Brain microvascular endothelial cell (primary cell): ENCODE data around the gene SAP30BP.

Source experiments
- DNase-seq: peaks from one replicate; pipeline ENCODE4 v3.0.0-alpha.2; 2020
- H3K27ac ChIP-seq: fragments of 250-450 bp; sonication (Bioruptor Pico); 2 replicates; pipeline ENCODE4 v1.5.1; 2020; ENCODE audit warnings: mild to moderate bottlenecking, moderate library complexity
- H3K27me3 ChIP-seq: fragments of 250-450 bp; sonication (Bioruptor Pico); replicated peaks from 2 replicates; pipeline ENCODE4 v1.5.1; 2020; ENCODE audit warnings: mild to moderate bottlenecking
- H3K36me3 ChIP-seq: fragments of 250-450 bp; sonication (Bioruptor Pico); replicated peaks from 2 replicates; pipeline ENCODE4 v1.5.1; 2020; ENCODE audit warnings: mild to moderate bottlenecking
- H3K4me3 ChIP-seq: 2 replicates; pipeline ENCODE4 v1.5.1; 2011; ENCODE audit warnings: low read depth, mild to moderate bottlenecking, control low read depth, low read length, moderate library complexity
- in situ Hi-C: cut with HindIII; loops from 2 replicates; pipeline ENCODE4 v1.10.0; 2017; ENCODE audit warnings: low sequenced_read_pairs, low pct_ligation_motif_present
- TF ChIP-seq, protein P1 (sequence below): IDR thresholded peaks from 2 replicates; pipeline ENCODE4 v1.5.1; 2011; ENCODE audit warnings: low read depth, mild to moderate bottlenecking, moderate library complexity, low read length, control low read depth, inconsistent platforms; ENCODE audit errors: missing control alignments

The SAP30BP gene

DNA sequence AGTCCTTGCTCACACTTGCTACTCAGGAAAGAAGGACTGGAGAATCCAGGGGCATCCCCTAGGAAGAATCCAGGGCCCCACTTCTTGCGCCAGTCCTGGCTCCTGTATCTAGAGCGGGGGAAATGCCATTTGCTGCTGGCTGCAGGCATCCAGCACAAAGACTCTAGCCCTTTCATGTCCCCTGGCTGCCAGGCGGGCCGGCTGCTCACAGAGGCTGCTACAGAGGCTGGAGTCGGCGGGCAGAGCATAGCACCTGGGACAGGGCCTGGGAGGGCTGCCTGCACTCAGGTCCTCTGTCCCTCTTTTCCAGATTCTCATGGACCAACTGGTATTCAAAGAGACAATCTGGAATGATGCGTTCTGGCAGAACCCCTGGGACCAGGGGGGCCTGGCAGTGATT lies 20.1 kb upstream of the SAP30BP start:
- in situ Hi-C loops = no loop called here
- TF ChIP-seq, protein P1, sequence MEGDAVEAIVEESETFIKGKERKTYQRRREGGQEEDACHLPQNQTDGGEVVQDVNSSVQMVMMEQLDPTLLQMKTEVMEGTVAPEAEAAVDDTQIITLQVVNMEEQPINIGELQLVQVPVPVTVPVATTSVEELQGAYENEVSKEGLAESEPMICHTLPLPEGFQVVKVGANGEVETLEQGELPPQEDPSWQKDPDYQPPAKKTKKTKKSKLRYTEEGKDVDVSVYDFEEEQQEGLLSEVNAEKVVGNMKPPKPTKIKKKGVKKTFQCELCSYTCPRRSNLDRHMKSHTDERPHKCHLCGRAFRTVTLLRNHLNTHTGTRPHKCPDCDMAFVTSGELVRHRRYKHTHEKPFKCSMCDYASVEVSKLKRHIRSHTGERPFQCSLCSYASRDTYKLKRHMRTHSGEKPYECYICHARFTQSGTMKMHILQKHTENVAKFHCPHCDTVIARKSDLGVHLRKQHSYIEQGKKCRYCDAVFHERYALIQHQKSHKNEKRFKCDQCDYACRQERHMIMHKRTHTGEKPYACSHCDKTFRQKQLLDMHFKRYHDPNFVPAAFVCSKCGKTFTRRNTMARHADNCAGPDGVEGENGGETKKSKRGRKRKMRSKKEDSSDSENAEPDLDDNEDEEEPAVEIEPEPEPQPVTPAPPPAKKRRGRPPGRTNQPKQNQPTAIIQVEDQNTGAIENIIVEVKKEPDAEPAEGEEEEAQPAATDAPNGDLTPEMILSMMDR = no peak

DNA sequence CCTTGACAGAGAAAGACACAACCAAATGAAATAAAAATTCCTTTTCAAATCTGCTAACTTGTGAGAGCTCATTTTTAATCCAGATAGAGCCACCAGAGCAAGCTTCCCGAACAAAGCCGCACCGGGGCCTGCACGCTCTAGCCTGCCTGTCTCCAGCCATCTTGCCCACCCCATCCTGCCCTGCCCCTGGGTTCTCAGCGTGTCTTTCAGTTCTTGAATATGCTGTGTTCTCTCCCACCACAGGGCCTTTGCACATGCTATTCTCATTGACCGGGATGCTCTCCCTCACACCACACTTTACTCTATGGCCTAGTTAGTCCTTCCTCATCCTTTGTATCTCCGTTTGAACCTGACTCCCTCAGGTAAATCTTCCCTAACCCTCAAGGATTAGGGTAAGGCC lies 19.2 kb upstream of the SAP30BP start:
- in situ Hi-C loops = no loop called here
- DNase-seq = no peak
- no peak overlapping the region for H3K27ac ChIP-seq
- peaks cover 9% of the 10 kb centered on the region for H3K36me3 ChIP-seq
- no peaks in the 10 kb centered on the region for H3K27me3 ChIP-seq
- TF ChIP-seq, protein P1 = no peak
- H3K4me3 ChIP-seq = no peak overlapping the region

More for the DNA sequence above, 20.1 kb upstream of the SAP30BP start:
- no peak for DNase-seq
- peaks cover 9% of the 10 kb centered on the region for H3K36me3 ChIP-seq
- no peak overlapping the region for H3K4me3 ChIP-seq
- H3K27me3 ChIP-seq = no peaks in the 10 kb centered on the region
- H3K27ac ChIP-seq = no peak overlapping the region

DNA sequence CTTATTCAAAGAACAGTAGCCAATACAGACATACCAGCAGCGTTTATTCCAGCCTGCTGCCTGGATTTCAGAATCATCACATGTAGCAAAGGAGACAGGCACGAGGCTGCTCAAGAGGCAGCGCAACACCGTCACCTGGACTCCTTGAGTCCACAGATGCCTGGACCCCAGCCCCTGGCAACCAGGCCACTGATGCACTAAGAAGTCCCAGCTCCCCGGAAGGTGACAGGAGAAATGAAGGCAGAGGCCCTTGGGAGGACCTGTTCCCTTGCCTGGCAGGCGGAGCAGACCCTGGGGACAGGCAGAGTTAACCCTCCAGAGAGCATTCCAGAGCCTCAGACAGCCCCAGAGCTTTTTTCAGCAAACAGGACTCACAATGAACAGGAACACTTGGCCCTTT lies 17.5 kb upstream of the SAP30BP start:
- no peak overlapping the region for H3K4me3 ChIP-seq
- in situ Hi-C loops = no loop called here
- no peaks in the 10 kb centered on the region for H3K27me3 ChIP-seq
- H3K27ac ChIP-seq = no peak overlapping the region
- peaks cover 9% of the 10 kb centered on the region for H3K36me3 ChIP-seq
- no peak for DNase-seq
- TF ChIP-seq, protein P1 = no peak

DNA sequence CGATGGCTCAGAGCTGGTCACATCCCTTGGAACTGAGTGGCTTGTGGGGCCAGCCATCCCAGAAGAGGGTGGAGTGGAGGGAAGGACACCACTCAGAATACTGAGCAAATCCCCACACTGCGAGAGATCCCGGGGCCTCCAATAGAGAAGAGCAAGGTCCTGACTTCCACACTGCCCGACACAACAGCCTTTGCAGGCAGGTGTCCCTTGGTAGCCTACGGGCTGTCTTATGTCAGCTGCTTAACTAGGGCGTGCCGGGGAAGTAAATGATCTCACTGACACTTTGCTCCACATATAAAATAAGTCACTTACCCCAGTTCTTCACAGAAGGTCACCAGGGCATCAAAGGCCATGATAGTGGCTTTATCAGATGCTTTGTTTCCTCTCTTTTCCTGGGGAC lies 16.3 kb upstream of the SAP30BP start:
- TF ChIP-seq, protein P1 = no peak
- DNase-seq = no peak
- H3K4me3 ChIP-seq = no peak overlapping the region
- no peaks in the 10 kb centered on the region for H3K27me3 ChIP-seq
- peaks cover 9% of the 10 kb centered on the region for H3K36me3 ChIP-seq
- H3K27ac ChIP-seq = no peak overlapping the region
- in situ Hi-C loops = no loop called here

DNA sequence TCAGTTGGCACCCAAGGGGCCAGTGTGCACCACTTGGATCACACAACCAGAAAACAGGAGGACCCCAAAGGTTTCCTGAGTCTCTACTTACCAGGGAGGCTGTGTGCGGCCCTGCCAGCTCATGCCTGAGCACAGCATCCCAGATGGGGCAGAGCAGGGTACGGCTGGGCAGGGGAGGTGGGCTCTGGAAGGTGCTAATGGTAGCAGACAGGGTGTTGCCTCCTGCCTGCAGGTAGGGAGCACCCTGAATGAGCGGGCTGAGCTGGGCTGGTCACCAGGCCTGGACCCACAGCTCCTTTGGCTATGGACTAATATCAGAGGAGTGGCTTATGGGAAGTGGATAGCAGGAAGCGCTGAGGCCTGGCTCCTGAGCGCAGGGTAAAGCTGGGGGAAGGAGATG lies 14.8 kb upstream of the SAP30BP start:
- H3K36me3 ChIP-seq = peaks cover 9% of the 10 kb centered on the region

More for the DNA sequence above, 14.8 kb upstream of the SAP30BP start:
- in situ Hi-C loops = no loop called here
- no peak overlapping the region for H3K4me3 ChIP-seq
- no peak for DNase-seq
- TF ChIP-seq, protein P1 = no peak
- no peak overlapping the region for H3K27ac ChIP-seq
- no peaks in the 10 kb centered on the region for H3K27me3 ChIP-seq
